Measurements from ENCODE around the gene HS3ST5.
"Not testable (repeated sequence)": the region's sequence is repeated elsewhere in the genome, so short reads cannot be mapped to it uniquely, and the experiment has no call there.

HS3ST5 gene

GRCh38 chr6:114181664-114182063, 161.2 kb downstream of the HS3ST5 start:
- DNase-seq = no peak

- no peak for DNase-seq
Measured at GRCh38 chr6:114179411-114179810, 163.4 kb downstream of the HS3ST5 start.

GRCh38 chr6:114176726-114177125, 166.1 kb downstream of the HS3ST5 start:
- no peak for DNase-seq

- no peak for DNase-seq
Measured at GRCh38 chr6:114172576-114173260, 170.1 kb downstream of the HS3ST5 start.

DNA sequence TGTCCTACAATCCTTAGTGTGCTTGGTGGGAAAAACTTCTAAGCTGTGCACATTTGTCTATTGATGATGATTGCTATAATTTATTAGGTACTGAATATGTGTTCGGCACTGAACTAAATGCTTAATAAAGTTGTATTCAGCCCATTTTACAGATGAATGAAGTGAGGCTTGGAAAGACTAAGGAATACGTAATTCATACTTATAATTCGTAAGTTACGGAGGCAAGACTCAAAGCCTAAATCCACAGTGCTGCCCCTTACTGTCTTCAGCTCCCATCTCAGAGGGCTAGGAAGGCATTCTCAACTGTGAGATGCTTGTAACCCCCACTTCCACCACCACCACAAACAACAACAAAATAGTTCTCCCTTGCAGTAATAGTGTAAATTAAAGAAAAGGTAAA, 171.3 kb downstream of the HS3ST5 start:
- no peak for DNase-seq

- DNase-seq = no peak
Measured at GRCh38 chr6:114170958-114171387, 171.8 kb downstream of the HS3ST5 start.

- DNase-seq = no peak
Measured at GRCh38 chr6:114170372-114170771, 172.5 kb downstream of the HS3ST5 start.

DNA sequence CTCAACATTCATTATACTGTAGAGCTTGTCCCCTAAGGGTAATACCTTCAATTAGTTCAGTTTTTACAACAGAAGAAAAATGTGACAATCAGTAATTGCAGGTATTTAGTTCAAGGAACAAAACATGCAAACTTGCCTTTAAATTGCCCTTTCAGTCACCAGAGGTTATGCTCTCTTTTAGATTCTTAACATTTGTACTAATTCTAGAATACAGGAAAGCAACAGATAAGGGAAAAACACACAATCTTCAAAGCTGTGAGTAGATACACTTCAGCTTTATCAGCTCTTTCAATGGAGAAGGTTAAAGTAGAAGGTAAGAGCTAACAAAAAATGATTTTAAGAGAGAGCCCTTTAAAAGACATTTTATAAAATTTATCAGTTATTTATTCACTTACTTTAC, 173.1 kb downstream of the HS3ST5 start:
- DNase-seq = no peak

DNA sequence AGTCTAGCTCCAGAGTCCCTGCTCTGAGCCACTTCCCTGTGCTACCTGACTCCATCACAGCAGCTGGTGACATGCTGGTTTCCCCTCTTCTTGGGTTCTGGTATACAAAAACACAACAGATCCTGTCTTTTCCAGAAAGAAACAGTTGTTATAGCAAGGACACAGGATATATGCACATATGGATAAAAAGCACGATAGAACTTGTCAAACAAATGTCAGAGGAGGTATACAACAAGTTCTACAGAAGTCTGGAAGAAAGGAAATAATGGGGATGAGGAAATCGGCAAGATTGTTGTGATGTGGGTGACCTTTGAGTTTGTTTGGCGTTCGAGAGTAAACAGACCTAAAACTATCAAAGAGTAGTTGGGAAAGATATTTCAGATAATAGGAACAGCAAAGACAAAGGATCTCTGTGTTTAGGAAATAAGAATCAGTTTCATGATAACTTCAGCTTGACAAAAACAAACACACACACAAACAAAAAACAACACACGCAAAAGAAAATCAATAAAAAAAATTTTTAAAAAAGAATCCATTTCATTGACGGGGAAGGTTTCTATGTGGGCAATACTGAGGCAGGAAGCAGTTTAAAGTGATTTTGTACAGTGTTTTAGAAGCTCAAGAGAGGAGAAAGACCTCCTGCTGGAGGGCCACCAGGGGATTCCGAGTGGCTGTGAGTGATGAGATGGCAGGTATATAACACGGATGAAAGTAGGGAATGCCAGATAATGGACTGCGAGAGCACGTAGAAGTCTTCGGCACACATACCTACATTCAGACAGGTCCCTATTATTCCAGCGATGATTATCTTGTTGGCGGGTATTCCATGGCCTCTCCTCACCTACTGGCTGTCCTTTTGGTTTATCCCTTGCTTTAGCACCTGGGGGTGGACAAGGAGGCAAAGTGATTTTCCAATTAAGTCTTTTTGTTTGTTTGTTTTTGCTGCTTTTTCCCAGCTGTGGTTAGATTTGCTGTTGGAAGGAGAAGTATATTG, 174.9 kb downstream of the HS3ST5 start:
- DNase-seq = no peak

- DNase-seq = no peak
Measured at GRCh38 chr6:114164207-114164606, 178.6 kb downstream of the HS3ST5 start.

DNA sequence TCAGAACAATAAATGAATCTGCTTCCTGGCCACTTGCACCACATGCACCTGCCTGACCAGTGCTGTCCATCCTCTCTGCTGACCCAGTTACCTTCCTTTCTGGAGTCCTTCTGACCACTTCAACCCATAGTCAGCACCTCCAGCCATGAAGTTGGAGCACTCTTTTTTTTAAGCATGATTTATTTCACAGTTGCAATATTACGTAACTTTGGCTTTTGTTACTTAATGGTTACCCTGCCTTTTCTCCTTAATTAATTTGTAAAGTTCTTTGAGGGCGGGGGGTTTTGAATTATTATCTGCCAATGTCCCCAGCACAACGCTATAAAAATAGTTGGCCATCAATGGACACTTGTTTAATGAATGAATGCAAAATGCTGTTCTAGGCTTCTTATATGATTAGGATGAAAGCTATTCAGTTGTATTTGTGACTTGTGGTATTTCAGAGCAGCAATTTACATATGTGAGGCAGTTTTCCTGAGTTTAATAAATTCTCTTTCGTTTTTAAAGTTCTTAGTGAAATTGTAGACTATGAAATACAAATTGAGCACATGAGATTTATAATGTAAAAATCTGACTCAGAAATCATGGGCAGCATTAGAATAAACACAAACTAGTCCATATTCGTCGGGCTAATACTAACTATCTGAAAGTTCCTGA, 180.0 kb downstream of the HS3ST5 start:
- no peak for DNase-seq

GRCh38 chr6:114160881-114161280, 181.9 kb downstream of the HS3ST5 start:
- peak; percentile 31 for DNase-seq

DNA sequence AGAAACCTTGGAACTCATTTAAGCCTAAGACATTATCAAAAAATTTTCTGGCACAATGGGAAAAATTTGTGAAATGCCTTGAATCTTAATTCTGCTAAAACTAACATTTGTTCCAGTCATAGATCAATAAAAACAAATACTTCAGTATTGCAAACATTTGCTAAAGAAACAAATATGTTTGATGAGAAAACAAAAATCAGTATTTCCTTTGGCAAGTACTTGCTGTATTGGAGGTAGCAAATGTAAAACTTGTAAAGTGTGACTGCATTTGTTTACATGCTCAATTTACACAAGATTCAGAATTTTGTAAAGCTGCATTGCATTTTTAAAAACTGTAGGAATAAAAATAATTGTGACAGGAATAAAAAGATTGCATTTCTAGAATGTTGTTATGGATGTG, 183.1 kb downstream of the HS3ST5 start:
- DNase-seq = no peak

GRCh38 chr6:114158838-114159694, 183.8 kb downstream of the HS3ST5 start:
- DNase-seq = no peak

- DNase-seq = no peak
Measured at GRCh38 chr6:114158411-114158810, 184.4 kb downstream of the HS3ST5 start.

DNA sequence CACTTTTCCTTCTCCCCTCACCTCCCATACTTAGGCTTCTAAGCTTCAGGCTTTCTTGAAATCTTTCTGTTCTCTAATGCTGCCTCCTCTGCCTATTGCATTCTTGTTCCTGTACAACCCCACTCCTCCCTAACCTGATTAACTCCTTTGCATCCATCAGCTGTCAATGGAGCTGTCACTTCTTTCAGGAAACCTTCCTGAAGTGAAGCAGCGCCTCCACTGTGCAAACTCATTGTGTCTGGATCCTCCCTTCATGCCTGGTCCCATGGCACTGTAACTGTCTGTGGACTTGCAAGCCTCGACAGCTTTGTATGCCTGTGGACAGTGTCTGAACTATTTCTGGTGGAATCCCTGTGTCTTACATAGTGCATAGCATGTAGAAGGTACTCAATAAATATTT, 185.0 kb downstream of the HS3ST5 start:
- peak; percentile 16 for DNase-seq

DNA sequence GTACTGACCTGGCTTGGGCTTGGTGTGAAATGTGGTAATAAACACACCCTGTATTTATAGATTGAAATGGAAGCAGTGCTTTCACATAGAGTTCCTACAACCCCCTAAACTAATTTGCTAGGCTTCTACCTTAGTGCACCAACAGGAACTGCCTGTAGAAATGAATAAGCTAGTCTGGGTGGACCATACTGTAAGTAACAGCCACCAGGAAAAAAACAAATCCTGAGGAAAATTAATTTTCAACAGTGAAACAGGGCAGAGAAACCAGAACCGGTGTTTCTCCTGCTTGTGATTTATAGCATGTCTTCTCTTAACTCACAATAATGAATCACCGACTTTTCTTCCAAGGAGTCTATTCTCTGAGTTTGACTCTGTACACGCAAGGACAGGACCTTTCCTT, 187.1 kb downstream of the HS3ST5 start:
- DNase-seq = no peak

- no peak for DNase-seq
Measured at GRCh38 chr6:114154812-114155211, 188.0 kb downstream of the HS3ST5 start.

DNA sequence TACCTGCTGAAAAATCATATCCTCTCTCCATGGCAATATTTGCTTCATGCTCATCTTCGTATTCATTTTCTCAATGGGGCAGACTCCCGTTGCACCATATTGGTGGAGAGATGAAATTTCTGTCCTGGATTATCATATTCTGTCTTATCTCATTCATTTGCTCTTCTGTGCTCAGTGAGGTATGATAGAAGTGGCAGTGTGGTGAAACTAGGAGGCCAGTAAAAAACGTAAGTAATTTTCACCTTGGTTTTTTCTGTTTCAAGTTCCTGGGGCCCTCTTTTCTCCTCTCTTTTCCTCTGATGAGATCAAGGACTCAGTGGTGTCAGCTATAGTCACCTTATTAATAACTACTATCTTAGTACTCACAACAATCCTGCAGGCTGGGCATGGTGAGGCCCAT, 189.4 kb downstream of the HS3ST5 start:
- no peak for DNase-seq

DNA sequence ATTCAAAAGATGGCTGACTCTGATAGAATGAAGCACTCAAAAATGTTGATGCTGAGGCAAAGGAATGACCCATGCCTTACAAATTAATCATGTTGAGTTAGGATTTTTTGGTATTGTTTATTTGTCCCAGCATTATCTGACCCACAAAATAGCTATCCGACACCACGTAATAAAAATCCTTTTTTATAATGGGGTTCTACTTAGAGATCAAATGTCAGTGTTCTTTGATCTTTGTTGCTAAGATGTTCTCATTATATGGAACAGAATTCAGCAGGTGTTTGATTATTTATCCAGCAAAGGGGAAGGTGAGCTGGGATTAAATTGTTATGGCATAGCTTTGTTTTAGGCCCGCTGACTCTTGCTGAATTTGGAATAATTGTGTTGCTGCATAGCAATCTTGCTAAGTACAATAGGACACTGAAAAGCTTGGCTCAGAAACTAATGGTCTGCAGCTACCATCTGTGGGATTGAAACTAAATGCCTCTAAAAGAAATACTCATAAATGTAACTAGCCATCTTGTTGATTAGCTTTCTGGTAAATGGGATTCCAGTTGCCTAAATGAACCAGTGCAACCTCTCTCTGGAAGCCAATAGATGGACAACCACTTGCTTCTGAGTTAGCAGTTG, 191.6 kb downstream of the HS3ST5 start:
- DNase-seq = no peak

DNA sequence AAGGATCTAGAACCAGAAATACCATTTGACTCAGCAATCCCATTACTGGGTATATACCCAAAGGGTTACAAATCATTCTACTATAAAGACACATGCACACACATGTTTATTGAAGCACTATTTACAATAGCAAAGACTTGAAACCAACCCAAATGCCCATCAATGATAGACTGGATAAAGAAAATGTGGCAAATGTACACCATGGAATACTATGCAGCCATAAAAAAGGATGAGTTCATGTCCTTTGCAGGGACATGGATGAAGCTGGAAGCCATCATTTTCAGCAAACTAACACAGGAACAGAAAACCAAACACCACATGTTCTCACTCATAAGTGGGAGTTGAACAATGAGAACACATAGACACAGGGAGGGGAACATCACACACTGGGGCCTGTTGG, 193.6 kb downstream of the HS3ST5 start:
- DNase-seq = not testable (repeated sequence)

Measured in retina (tissue), 1 donor.